Measurements from ENCODE around the gene PRR35.

The PRR35 gene

GRCh38 chr16:549544-550263 is 10.5 kb upstream of the PRR35 start:
- no peak for DNase-seq

DNA sequence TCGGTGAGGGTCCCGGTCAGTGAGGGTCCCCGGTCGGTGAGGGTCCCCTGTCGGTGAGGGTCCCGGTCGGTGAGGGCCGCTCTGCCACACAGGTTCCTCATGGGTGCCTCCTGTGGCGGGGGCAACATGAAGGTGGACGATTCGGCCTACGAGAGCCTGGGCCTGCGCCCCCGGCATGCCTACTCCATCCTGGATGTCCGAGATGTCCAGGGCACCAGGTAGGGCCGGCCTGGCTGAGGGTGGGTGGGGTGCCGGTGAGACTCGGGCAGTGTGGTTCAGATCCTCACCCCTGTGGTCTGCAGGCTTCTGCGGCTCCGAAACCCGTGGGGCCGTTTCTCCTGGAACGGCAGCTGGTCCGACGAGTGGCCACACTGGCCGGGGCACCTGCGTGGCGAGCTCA is 9.0 kb upstream of the PRR35 start:
- no peak for DNase-seq

- no peak for DNase-seq
These were observed 8.0 kb upstream of the PRR35 start for GRCh38 chr16:552171-552570.

- DNase-seq, result no peak
These were observed 6.4 kb upstream of the PRR35 start for GRCh38 chr16:553601-554296.

DNA sequence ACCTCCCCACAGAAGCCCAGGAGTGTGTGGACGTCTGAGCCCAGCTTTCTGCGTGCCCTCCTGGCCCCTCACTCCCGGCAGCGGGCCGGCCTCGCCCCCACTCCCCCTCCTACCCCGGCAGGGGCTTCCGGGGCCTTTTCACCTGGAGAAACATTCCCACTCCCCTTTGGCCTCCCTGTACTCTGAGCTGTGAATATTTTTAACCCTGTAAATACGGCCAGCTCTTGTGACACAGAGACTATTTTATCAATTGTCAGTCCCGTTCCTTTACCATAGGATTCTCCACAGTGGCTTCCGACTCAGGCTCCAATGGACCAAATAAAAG is 5.9 kb upstream of the PRR35 start:
- DNase-seq, result no peak

- no peak for DNase-seq
These were observed 5.4 kb upstream of the PRR35 start for GRCh38 chr16:554640-555365.

DNA sequence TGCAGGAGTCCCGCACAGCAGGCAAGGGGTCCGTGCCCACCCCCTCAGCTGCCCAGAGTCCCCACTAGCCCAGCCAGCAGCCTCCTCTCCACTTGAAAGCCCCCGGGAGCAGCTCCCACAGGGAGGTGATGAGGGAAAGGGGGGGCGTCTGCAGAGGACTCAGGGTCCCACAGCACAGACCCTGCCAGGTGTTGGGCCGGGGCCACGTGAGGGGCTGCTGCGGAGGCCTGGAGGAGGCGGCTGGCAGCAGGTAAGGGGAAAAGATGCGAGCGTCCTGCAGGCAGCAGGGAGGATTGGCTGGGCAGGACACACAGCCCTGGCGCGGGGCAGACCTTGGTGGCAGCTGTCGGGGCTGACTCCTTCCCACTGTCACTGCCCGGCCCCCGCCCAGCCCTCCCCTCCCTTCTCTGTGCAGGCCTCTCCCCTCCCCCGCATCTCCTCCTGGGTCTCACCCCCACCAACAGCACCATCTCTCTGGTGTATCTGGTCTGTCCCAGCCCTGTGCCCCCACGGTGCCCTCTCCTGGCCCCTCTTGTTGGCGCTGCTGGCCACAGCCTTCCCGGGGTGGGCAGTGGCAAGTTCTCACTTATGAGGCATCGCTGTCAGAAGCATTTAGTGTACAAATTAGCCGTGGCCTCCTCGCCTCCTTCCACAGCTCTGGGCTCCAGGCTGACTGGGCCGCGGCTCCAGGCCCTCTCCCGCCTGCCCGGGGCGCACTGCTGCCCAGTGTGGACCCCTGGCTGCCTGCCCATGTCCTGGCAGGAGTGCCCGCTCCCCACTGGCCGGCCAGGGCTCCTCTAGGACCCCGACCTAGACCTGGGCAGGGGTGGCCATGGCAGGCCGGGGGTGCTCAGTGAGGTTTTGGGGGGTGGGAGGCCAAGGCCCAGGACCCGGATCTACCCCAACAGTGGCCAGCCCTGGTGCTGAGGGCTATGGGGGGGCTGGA is 4.4 kb upstream of the PRR35 start:
- DNase-seq, result no peak

- no peak for DNase-seq
These were observed 3.6 kb upstream of the PRR35 start for GRCh38 chr16:556474-557173.

- no peak for DNase-seq
These were observed 2.5 kb upstream of the PRR35 start for GRCh38 chr16:557463-558297.

- DNase-seq, result no peak
These were observed 1.7 kb upstream of the PRR35 start for GRCh38 chr16:558298-559020.

GRCh38 chr16:559021-559380 is 1.2 kb upstream of the PRR35 start:
- DNase-seq, result no peak

DNA sequence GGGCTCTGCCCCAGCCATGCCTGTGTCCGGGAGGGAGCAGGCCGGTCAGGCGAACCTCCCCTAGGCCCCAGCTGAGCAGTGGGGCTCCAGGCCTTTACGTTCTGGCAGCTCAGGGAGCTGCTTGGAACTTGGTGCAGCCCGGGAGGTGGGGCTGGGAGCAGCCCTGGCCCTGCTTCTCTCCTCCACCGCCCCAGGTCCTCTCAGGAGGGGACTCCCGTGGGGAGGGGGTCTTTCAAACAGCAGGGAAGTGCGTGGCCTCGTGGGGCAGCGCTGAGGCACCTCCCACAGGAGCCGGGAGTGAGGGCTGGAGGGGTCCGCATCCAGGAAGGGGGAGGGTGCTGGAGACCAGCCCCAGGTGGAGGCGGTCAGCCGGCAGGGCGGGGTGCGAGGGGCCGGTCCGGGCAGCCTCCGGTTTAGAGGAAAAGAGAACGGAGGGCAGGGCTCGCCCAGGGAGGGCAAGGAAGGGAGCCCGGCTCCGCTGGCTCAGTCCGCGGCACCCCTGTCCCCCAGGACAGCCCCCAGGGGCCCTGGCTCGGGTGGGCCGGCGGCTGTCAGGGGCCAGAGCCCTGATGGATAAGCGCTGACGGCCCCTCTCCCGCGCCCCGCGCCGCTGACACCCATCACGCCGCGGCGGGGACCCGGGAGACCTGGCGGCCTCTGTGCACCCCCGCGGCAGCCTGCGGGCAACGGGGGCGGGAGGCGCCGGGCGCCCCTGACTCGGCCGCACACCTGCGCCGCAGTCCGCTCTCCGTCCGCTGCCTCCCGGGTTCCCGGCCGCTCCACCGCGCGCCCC is 587 bp upstream of the PRR35 start:
- no peak for DNase-seq

GRCh38 chr16:560701-561412 is 663 bp downstream of the PRR35 start:
- no peak for DNase-seq

GRCh38 chr16:561413-561794 is 1.2 kb downstream of the PRR35 start:
- no peak for DNase-seq

GRCh38 chr16:561957-562938 is 2.1 kb downstream of the PRR35 start:
- DNase-seq, result no peak

- no peak for DNase-seq
These were observed 3.0 kb downstream of the PRR35 start for GRCh38 chr16:563072-563644.

- no peak for DNase-seq
These were observed 4.7 kb downstream of the PRR35 start for GRCh38 chr16:564690-565418.
